Kidney epithelial cell (primary cell): ENCODE measurements around the gene WNT6. TPM values are rescaled to one million over a fixed set of nuclear protein-coding genes. Genes with fewer than 3 reads are reported as not detected.

Experiments
- DNase-seq: peaks from one replicate; pipeline ENCODE4 v3.0.0-alpha.2; 2010; ENCODE audit warnings: low read depth
- H3K27me3 ChIP-seq: 2 replicates; pipeline ENCODE4 v1.6.0; 2011; ENCODE audit warnings: low read length; ENCODE audit not compliant: control insufficient read depth, insufficient read depth
- H3K36me3 ChIP-seq: 2 replicates; pipeline ENCODE4 v1.5.1; 2011; ENCODE audit warnings: low read length; ENCODE audit not compliant: control insufficient read depth, insufficient read depth
- H3K4me3 ChIP-seq: 2 replicates; pipeline ENCODE4 v1.5.1; 2011; ENCODE audit warnings: low read depth, mild to moderate bottlenecking, control low read depth, low read length
- CTCF ChIP-seq: IDR thresholded peaks from 2 replicates; pipeline ENCODE4 v1.5.1; 2011; ENCODE audit warnings: mild to moderate bottlenecking, moderate library complexity, low read length, control low read depth, inconsistent platforms; ENCODE audit not compliant: insufficient read depth, poor library complexity, severe bottlenecking
- total RNA-seq: library from RNA; depleted of rRNA; stranded (reverse); fragments of >200 nt; gene quantifications from 2 replicates; pipeline ENCODE4 v1.2.3, GENCODE V29; 2015

WNT6 gene
- total RNA-seq, 1 donor from 2014 or later, result 1.2 TPM

GRCh38 chr2:218880859-218881594, 21.4 kb downstream of the WNT6 start:
- Histone ChIP-seq H3K36me3 (no peaks in the 10 kb centered on the region), H3K4me3 (peak overlapping the region; percentile 39), H3K27me3 (peaks cover 28% of the 10 kb centered on the region)
- no peak for DNase-seq
- no peak for TF ChIP-seq CTCF

- TF ChIP-seq CTCF, result no peak
- DNase-seq, result no peak
- Histone ChIP-seq H3K36me3 (no peaks in the 10 kb centered on the region), H3K27me3 (peaks cover 25% of the 10 kb centered on the region), H3K4me3 (no peak overlapping the region)
Observed at GRCh38 chr2:218881744-218882460, 22.3 kb downstream of the WNT6 start.

- peaks cover 25% of the 10 kb centered on the region for H3K27me3 ChIP-seq
- H3K4me3 ChIP-seq, result no peak overlapping the region
- DNase-seq, result no peak
- no peaks in the 10 kb centered on the region for H3K36me3 ChIP-seq
- no peak for TF ChIP-seq CTCF
Observed at GRCh38 chr2:218882461-218882816, 22.8 kb downstream of the WNT6 start.

DNA sequence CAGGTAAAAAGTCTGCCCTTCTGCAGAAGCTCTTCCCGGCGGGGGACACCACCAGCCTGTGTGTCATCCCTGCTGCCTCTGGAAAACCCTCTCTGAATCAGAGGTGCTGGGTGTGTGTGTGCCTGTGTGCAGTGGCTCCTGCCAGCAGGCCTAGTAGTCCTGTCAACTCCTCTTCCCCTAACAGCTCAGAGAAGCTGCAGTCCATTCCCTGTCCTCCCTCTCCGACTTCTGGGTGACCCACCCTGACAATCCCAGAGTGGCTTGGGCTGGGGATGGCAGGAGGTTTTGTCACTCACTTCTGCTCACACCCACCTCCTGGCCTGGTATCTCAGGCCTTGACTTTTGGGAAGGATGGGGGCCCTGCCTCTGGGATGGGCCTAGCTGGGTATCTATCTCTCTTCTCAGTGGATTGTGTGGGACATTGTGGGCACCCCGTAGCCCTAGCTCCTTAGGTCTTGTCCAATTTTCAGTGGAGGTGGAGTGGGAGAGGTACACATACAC, 23.3 kb downstream of the WNT6 start:
- no peaks in the 10 kb centered on the region for H3K36me3 ChIP-seq
- H3K27me3 ChIP-seq, result peaks cover 25% of the 10 kb centered on the region
- no peak overlapping the region for H3K4me3 ChIP-seq
- no peak for DNase-seq
- no peak for TF ChIP-seq CTCF

- H3K27me3 ChIP-seq, result peaks cover 28% of the 10 kb centered on the region
- no peaks in the 10 kb centered on the region for H3K36me3 ChIP-seq
- H3K4me3 ChIP-seq, result no peak overlapping the region
- no peak for DNase-seq
- no peak for TF ChIP-seq CTCF
Observed at GRCh38 chr2:218883491-218884490, 24.2 kb downstream of the WNT6 start.
